IPS DF 6.9 (cell line): ENCODE results near the gene TPBGL.

Experiments
- DNase-seq: peaks from one replicate; pipeline ENCODE4 v3.0.0-alpha.2; 2013; ENCODE audit warnings: low read depth, low spot score
- H3K27ac ChIP-seq: one replicate; pipeline ENCODE4 v1.5.1; 2013; ENCODE audit warnings: low read length, control low read depth
- H3K27me3 ChIP-seq: 2 replicates; pipeline ENCODE4 v1.6.1; 2013; ENCODE audit warnings: mild to moderate bottlenecking, low read length; ENCODE audit not compliant: control insufficient read depth, insufficient read depth
- H3K36me3 ChIP-seq: 2 replicates; pipeline ENCODE4 v1.6.1; 2013; ENCODE audit warnings: low read length; ENCODE audit not compliant: control insufficient read depth, insufficient read depth
- H3K4me1 ChIP-seq: 2 replicates; pipeline ENCODE4 v1.6.1; 2013; ENCODE audit warnings: low read length; ENCODE audit not compliant: control insufficient read depth, insufficient read depth
- H3K4me3 ChIP-seq: 2 replicates; pipeline ENCODE4 v1.5.1; 2013; ENCODE audit warnings: mild to moderate bottlenecking, low read length
- H3K9me3 ChIP-seq: 2 replicates; pipeline ENCODE4 v1.6.1; 2013; ENCODE audit warnings: low read length, inconsistent platforms; ENCODE audit not compliant: control insufficient read depth, insufficient read depth
- WGBS: extraction: QIAGEN DNeasy Blood & Tissue Kit; methylation state at CpG from one replicate; pipeline ENCODE4 v1.1.7; 2013; ENCODE audit warnings: mixed read lengths, missing lambda C conversion rate; ENCODE audit not compliant: insufficient read length, insufficient coverage; 5-methylcytosine and 5-hydroxymethylcytosine counted together

Gene TPBGL

GRCh38 chr11:75264356-75264755 lies 23.8 kb downstream of the TPBGL start:
- Histone ChIP-seq H3K27me3 (no peaks in the 10 kb centered on the region), H3K9me3 (no peaks in the 10 kb centered on the region), H3K27ac (no peak overlapping the region), H3K4me3 (no peak overlapping the region), H3K36me3 (no peaks in the 10 kb centered on the region), H3K4me1 (peaks cover 2% of the 10 kb centered on the region; the same call in 1 of the 2 replicates)
- no peak for DNase-seq

GRCh38 chr11:75264971-75265370 lies 24.4 kb downstream of the TPBGL start:
- Histone ChIP-seq H3K27me3 (no peaks in the 10 kb centered on the region), H3K9me3 (no peaks in the 10 kb centered on the region), H3K27ac (no peak overlapping the region), H3K36me3 (no peaks in the 10 kb centered on the region), H3K4me3 (no peak overlapping the region), H3K4me1 (peaks cover 2% of the 10 kb centered on the region; the same call in 1 of the 2 replicates)
- WGBS = no CpG with 5 or more reads among the region's 6 CpGs
- DNase-seq = no peak

- H3K36me3 ChIP-seq = no peaks in the 10 kb centered on the region
- H3K27ac ChIP-seq = no peak overlapping the region
- WGBS = no CpG with 5 or more reads among the region's 17 CpGs
- H3K4me1 ChIP-seq = peaks cover 2% of the 10 kb centered on the region; the same call in 1 of the 2 replicates
- no peak overlapping the region for H3K4me3 ChIP-seq
- no peak for DNase-seq
- no peaks in the 10 kb centered on the region for H3K27me3 ChIP-seq
- H3K9me3 ChIP-seq = no peaks in the 10 kb centered on the region
Measured at GRCh38 chr11:75265851-75266531, 25.4 kb downstream of the TPBGL start.

GRCh38 chr11:75267171-75267970 lies 26.8 kb downstream of the TPBGL start:
- Histone ChIP-seq H3K36me3 (no peaks in the 10 kb centered on the region), H3K4me1 (peaks cover 2% of the 10 kb centered on the region; the same call in 1 of the 2 replicates), H3K4me3 (no peak overlapping the region), H3K27me3 (no peaks in the 10 kb centered on the region), H3K27ac (no peak overlapping the region), H3K9me3 (no peaks in the 10 kb centered on the region)
- no peak for DNase-seq
- no CpG with 5 or more reads among the region's 27 CpGs for WGBS

- H3K27ac ChIP-seq = no peak overlapping the region
- H3K27me3 ChIP-seq = no peaks in the 10 kb centered on the region
- H3K36me3 ChIP-seq = 0 out of 2 replicates have a peak, but pooled peaks cover under 1% of the 10 kb centered on the region
- DNase-seq = no peak
- no peaks in the 10 kb centered on the region for H3K9me3 ChIP-seq
- WGBS = no CpG with 5 or more reads among the region's 25 CpGs
- no peak overlapping the region for H3K4me3 ChIP-seq
- peaks cover 2% of the 10 kb centered on the region; the same call in 1 of the 2 replicates for H3K4me1 ChIP-seq
Measured at GRCh38 chr11:75268626-75269366, 28.2 kb downstream of the TPBGL start.

- H3K27me3 ChIP-seq = no peaks in the 10 kb centered on the region
- no peak overlapping the region for H3K4me3 ChIP-seq
- no peaks in the 10 kb centered on the region for H3K9me3 ChIP-seq
- H3K36me3 ChIP-seq = 0 out of 2 replicates have a peak, but pooled peaks cover 4% of the 10 kb centered on the region
- WGBS = no CpG with 5 or more reads among the region's 4 CpGs
- DNase-seq = no peak
- H3K4me1 ChIP-seq = peaks cover 2% of the 10 kb centered on the region; the same call in 1 of the 2 replicates
- H3K27ac ChIP-seq = no peak overlapping the region
Measured at GRCh38 chr11:75269367-75269660, 28.7 kb downstream of the TPBGL start.

- Histone ChIP-seq H3K9me3 (no peaks in the 10 kb centered on the region), H3K36me3 (0 out of 2 replicates have a peak, but pooled peaks cover 4% of the 10 kb centered on the region), H3K27me3 (no peaks in the 10 kb centered on the region), H3K4me1 (peaks cover 2% of the 10 kb centered on the region; the same call in 1 of the 2 replicates), H3K27ac (no peak overlapping the region), H3K4me3 (no peak overlapping the region)
- WGBS = no CpG with 5 or more reads among the region's 9 CpGs
- DNase-seq = no peak
Measured at GRCh38 chr11:75269896-75270295, 29.3 kb downstream of the TPBGL start.

- no peaks in the 10 kb centered on the region for H3K27me3 ChIP-seq
- DNase-seq = no peak
- no peak overlapping the region for H3K4me3 ChIP-seq
- H3K4me1 ChIP-seq = peaks cover 2% of the 10 kb centered on the region; the same call in 1 of the 2 replicates
- H3K27ac ChIP-seq = no peak overlapping the region
- 0 out of 2 replicates have a peak, but pooled peaks cover 4% of the 10 kb centered on the region for H3K36me3 ChIP-seq
- no peaks in the 10 kb centered on the region for H3K9me3 ChIP-seq
- WGBS = no CpG with 5 or more reads among the region's 3 CpGs
Measured at GRCh38 chr11:75270896-75271418, 30.4 kb downstream of the TPBGL start.

- 0 out of 2 replicates have a peak, but pooled peaks cover 4% of the 10 kb centered on the region for H3K36me3 ChIP-seq
- H3K27me3 ChIP-seq = no peaks in the 10 kb centered on the region
- WGBS = no CpG with 5 or more reads among the region's 6 CpGs
- H3K4me1 ChIP-seq = peaks cover 2% of the 10 kb centered on the region; the same call in 1 of the 2 replicates
- no peak for DNase-seq
- no peak overlapping the region for H3K27ac ChIP-seq
- H3K9me3 ChIP-seq = no peaks in the 10 kb centered on the region
- no peak overlapping the region for H3K4me3 ChIP-seq
Measured at GRCh38 chr11:75271730-75272129, 31.2 kb downstream of the TPBGL start.

- Histone ChIP-seq H3K27ac (no peak overlapping the region), H3K36me3 (0 out of 2 replicates have a peak, but pooled peaks cover 4% of the 10 kb centered on the region), H3K9me3 (no peaks in the 10 kb centered on the region), H3K4me1 (no peaks in the 10 kb centered on the region), H3K4me3 (no peak overlapping the region; the same call in 1 of the 2 replicates), H3K27me3 (no peaks in the 10 kb centered on the region)
- no CpG with 5 or more reads among the region's 5 CpGs for WGBS
- DNase-seq = no peak
Measured at GRCh38 chr11:75272391-75272790, 31.8 kb downstream of the TPBGL start.
